Mesodermal cell (in vitro differentiated cells): ENCODE data around the gene PPEF2.
A peak's percentile ranks its signal among the peaks of the same experiment; 100 is the strongest.
"Not testable (repeated sequence)": the region's sequence is repeated elsewhere in the genome, so short reads cannot be mapped to it uniquely, and the experiment has no call there.

Source experiments
- H3K27ac ChIP-seq: 2 replicates; pipeline ENCODE4 v1.7.0; 2013; ENCODE audit warnings: mild to moderate bottlenecking, low read depth, low read length, moderate library complexity; ENCODE audit not compliant: severe bottlenecking
- H3K36me3 ChIP-seq: 2 replicates; pipeline ENCODE4 v1.7.1; 2013; ENCODE audit warnings: mild to moderate bottlenecking, low read length, moderate library complexity; ENCODE audit not compliant: control insufficient read depth, insufficient read depth
- H3K4me1 ChIP-seq: one replicate; pipeline ENCODE4 v1.7.1; 2013; ENCODE audit warnings: mild to moderate bottlenecking, low read length; ENCODE audit not compliant: insufficient read depth, control insufficient read depth, poor library complexity, severe bottlenecking
- H3K4me3 ChIP-seq: 2 replicates; pipeline ENCODE4 v1.7.0; 2013; ENCODE audit warnings: low read length, control low read depth, mild to moderate bottlenecking; ENCODE audit not compliant: insufficient read depth, poor library complexity, severe bottlenecking; ENCODE audit errors: extremely low read depth
- H3K9me3 ChIP-seq: 2 replicates; pipeline ENCODE4 v1.7.1; 2013; ENCODE audit warnings: mild to moderate bottlenecking, low read length, moderate library complexity; ENCODE audit not compliant: control insufficient read depth
- WGBS, 2 experiments: methylation state at CpG; one replicate each; pipeline ENCODE4 v1.1.5; 2013; ENCODE audit warnings: missing lambda C conversion rate in 2 of 2; ENCODE audit not compliant: insufficient coverage in 2 of 2; 5-methylcytosine and 5-hydroxymethylcytosine counted together

PPEF2 gene

DNA sequence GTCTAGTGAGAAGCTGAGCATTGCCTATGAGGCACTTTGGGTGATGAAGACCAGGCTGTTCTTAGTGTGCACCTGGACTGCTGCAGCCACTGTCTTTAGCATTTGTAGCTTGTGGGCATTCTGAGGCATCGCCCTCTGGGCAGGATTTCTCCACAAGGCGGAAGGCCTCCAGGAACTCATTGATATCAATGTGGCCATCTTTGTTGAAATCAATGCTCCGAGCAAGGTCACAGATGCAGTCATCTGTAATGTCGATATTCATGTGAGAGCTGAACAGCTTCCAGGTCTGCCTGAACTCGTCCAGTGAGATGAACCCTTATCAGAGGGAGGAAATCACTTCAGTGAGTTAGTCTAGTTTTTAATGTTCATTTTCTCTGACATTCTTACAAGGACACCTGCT, 41.6 kb downstream of the PPEF2 start:
- H3K4me3 ChIP-seq: no peak overlapping the region
- no peak overlapping the region for H3K27ac ChIP-seq
- 82% methylated on average over 4 to 5 of the region's 5 CpGs for WGBS, 2 experiments
- no peaks in the 10 kb centered on the region for H3K9me3 ChIP-seq
- H3K4me1 ChIP-seq: no peaks in the 10 kb centered on the region
- H3K36me3 ChIP-seq: no peaks in the 10 kb centered on the region

DNA sequence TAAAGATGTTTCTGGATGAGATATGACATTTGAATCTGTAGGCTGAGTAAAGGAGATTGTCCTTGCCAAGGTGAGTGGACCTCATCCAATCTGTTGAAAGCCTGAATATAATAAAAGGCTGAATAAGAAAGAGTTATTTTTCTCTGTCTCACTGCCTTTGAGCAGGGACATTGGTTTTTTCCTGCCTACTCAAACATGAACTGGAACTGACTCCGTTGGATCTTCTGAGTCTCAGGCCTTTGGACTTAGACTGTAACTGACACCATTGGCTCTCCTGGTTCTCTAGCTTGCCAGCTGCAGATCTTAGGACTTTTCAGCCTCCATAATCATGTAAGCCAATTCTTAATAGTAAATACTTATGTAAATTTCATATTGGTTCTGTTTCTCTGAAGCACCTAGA, 43.5 kb downstream of the PPEF2 start:
- 31 to 40% methylated on average over 1 of the region's 1 CpG for WGBS, 2 experiments
- H3K36me3 ChIP-seq: no peaks in the 10 kb centered on the region
- no peaks in the 10 kb centered on the region for H3K9me3 ChIP-seq
- H3K27ac ChIP-seq: no peak overlapping the region
- no peak overlapping the region for H3K4me3 ChIP-seq
- H3K4me1 ChIP-seq: no peaks in the 10 kb centered on the region

DNA sequence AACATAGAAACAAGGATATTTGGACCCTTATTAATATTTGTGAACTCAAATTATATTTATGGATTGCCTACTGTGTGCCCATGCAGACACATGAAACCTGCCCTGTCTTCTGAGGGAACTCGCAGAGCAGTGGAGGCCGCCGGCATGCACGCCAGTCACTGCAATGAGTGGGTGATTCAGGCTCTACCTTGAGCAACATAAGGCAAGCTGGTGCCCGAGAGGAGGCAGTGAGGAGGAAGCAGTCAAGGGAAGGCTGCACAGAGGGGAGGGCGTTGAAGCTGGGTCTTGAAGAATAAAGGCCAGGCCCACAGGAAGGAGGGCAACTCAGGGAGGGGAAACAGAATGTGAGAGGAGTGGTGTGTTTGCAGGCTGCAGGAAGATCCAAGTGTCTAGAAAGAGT, 52.8 kb downstream of the PPEF2 start:
- 62 to 71% methylated on average over 6 of the region's 6 CpGs for WGBS, 2 experiments
- H3K27ac ChIP-seq: peak overlapping the region; percentile 45
- H3K4me3 ChIP-seq: no peak overlapping the region
- no peaks in the 10 kb centered on the region for H3K9me3 ChIP-seq
- peaks cover 15% of the 10 kb centered on the region for H3K4me1 ChIP-seq
- no peaks in the 10 kb centered on the region for H3K36me3 ChIP-seq

DNA sequence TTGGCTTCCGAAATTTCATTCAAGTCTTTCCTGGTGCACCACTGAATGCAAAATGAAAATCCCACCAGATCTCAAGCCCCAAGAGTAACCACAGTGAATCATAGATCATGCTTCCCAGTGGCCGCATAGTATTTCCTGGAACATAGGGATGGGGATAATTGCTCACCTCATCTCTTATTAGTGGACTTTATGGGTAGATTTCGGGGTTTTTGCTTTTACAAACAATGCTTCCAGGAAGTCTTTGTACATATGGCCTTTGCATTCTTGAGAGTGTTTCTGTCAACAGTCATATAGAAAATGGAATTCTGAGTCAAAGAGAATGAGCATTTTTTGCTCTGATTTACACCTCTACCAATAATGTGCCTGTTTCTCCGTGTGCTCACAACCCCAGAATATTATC, 53.4 kb downstream of the PPEF2 start:
- Histone ChIP-seq H3K4me1 (peaks cover 21% of the 10 kb centered on the region), H3K36me3 (no peaks in the 10 kb centered on the region), H3K27ac (no peak overlapping the region), H3K4me3 (no peak overlapping the region), H3K9me3 (no peaks in the 10 kb centered on the region)
- 100% methylated on average over 1 of the region's 4 CpGs for WGBS, 2 experiments

DNA sequence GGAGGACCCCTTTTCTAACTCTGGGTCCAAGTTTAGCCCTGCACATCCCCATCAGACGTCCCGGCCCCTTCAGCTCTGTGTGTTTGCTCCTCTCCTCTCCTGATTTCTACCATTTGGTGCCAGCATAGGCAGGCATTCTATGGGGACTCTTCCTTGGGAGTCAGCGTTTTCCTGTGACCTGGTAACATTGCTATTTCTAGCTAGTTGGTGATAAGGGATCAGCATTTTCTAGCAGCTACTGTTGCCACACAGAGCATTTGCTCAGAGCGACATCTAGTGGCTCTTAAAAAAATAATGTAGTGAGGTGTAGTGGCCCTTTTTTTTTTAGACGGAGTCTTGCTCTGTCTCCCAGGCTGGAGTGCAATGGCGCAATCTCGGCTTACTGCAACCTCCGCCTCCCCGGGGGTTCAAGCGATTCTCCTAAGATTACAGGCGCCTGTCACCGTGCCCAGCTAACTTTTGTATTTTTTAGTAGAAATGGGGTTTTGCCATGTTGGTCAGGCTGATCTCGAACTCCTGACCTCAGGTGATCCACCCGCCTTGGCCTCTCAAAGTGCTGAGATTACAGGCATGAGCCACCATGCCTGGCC, 54.0 kb downstream of the PPEF2 start:
- H3K4me3 ChIP-seq, H3K36me3 ChIP-seq, H3K9me3 ChIP-seq, H3K27ac ChIP-seq: not testable (repeated sequence)
- WGBS, 2 experiments: 25 to 51% methylated on average over 8 to 12 of the region's 14 CpGs
- H3K4me1 ChIP-seq: peaks cover 22% of the 10 kb centered on the region

DNA sequence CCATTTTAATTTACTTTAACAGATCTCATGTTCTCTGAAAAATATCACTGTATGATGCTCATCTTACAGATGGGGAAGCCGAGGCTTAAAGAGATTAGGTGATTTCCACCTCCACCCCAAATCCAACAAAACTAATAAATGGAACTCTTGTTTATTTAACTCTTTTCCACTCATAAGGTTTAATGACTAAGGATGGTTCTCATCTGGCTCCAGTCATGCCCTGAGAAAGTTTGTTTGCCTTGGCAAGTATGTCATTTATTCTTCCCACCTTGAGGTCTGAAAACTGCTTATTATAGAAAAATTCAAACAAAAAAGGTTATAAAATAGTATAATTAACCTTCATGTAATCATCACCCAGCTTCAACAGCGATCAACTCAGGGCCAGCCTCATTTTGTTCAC, 56.3 kb downstream of the PPEF2 start:
- Histone ChIP-seq H3K4me1 (peaks cover 26% of the 10 kb centered on the region), H3K36me3 (no peaks in the 10 kb centered on the region), H3K9me3 (no peaks in the 10 kb centered on the region), H3K27ac (no peak overlapping the region), H3K4me3 (no peak overlapping the region)
- no CpG with 5 or more reads among the region's 2 CpGs for WGBS, 2 experiments

DNA sequence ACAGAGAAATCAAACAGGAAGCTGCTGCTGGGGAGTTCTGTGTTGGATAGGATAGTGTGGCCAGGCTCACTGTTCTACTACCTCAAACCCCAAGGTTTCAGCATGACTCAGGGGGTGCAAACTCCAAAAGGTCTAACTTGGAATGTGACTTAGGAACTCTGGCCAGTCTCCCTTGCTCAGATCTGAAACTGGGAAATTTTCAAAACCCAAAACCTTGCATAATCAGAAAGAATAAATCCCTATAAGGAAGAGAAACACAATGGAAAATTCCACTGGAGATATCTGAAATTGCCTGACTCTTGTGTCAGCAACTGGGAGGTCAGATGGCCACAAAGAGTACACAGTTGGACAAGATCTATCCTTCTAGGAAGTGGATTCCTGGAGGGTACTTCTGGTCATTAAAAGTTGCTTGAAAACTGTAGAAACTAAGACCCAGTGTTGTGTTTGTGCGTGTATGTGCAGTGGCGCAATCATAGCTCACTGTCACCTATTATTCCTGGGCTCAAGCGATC, 58.0 kb downstream of the PPEF2 start:
- Histone ChIP-seq H3K4me1 (peaks cover 21% of the 10 kb centered on the region), H3K36me3 (no peaks in the 10 kb centered on the region), H3K27ac (no peak overlapping the region), H3K9me3 (no peaks in the 10 kb centered on the region), H3K4me3 (no peak overlapping the region)
- 94 to 100% methylated on average over 3 of the region's 3 CpGs for WGBS, 2 experiments

DNA sequence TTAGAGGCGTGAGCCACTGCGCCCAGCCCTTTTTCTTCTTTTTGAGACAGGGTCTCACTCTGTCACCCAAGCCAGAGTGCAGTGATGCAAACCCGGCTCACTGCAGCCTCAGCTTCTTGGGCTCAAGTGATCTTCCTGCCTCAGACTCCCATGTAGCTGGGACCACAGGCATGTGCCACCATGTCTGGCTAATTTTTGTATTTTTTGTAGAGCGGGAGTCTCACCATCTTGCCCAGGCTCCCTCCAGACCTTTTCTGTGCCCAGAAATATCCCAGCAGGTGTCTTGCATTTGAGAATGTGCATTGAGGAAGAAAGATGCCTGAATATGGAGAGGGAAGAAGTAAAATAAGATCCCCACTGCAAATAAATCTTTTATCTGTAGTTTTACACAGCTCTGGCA, 58.7 kb downstream of the PPEF2 start:
- WGBS, 2 experiments: 100% methylated on average over 2 to 3 of the region's 4 CpGs
- H3K36me3 ChIP-seq: no peaks in the 10 kb centered on the region
- H3K4me1 ChIP-seq: peaks cover 20% of the 10 kb centered on the region
- no peaks in the 10 kb centered on the region for H3K9me3 ChIP-seq
- H3K4me3 ChIP-seq: no peak overlapping the region
- no peak overlapping the region for H3K27ac ChIP-seq

DNA sequence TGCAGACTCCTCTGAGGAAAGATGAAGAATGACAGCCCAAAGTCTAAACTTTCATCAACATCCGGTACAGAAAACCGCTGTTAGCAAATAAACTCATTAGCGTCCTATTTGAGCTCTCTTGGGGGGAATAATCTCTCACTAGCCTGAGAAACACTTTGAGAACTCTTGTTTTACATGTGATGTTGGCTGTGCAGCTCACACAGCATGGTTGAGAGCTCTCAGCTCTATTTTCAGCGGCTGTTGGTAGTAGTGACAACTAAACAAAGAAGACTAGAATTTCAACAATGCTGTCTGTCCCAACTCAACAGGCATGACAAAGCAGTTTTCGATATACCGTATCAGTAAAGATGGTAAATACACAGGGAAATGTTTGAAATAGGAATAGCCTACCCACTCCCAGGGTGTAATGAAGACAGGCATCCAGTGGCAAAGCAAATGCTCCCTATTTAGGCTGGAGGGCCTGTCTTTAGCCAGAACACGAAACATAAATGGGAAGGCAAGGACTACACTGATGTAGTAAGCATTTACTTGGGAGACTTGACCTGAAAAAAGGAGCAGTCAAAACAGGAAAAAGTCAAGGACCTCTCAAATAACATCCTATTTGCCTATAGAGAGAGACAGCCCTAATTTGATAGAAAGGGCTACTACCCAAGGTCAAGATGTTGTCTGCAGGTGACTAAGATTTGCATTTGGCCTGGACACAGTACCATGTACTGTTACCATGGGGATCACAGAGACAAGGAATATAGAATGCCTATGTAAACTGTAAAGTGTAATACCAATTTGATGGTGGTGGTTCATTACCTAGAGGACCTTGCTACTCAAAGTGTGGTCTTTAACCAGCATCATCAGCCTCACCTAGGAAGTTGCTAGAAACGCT, 60.4 kb downstream of the PPEF2 start:
- Histone ChIP-seq H3K27ac (peak overlapping the region; percentile 47), H3K4me3 (no peak overlapping the region), H3K36me3 (no peaks in the 10 kb centered on the region), H3K9me3 (no peaks in the 10 kb centered on the region), H3K4me1 (peaks cover 13% of the 10 kb centered on the region)
- whole genome bisulfite sequencing, 2 experiments: 90 to 97% methylated on average over 4 of the region's 8 CpGs

DNA sequence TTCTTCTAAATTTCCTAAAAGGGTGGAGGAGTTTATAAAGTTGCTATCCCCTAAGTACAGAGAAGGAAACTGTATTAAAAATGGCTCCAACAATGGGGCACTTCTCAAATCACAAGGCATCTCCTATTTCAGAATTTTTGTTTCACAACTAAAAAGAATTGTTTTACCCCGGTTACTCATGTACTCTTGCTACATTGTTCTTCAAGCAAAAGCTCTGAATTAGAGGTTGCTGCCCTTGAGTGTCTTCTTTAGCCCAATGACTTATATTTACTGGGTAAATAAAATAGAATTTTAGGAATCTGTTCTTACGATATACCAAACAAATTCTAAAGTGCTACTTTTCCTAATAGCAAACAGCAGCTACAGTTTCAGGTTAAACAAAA, 67.5 kb downstream of the PPEF2 start:
- no peak overlapping the region for H3K4me3 ChIP-seq

More for the DNA sequence above, 67.5 kb downstream of the PPEF2 start:
- H3K27ac ChIP-seq: no peak overlapping the region
- H3K36me3 ChIP-seq: no peaks in the 10 kb centered on the region
- no peaks in the 10 kb centered on the region for H3K9me3 ChIP-seq
- H3K4me1 ChIP-seq: no peaks in the 10 kb centered on the region
- whole genome bisulfite sequencing, 2 experiments: 100% methylated on average over 1 of the region's 2 CpGs; no CpG with 5 or more reads in 1 of the 2 experiments
